Natural killer cell (primary cell): ENCODE measurements around the gene MFSD2A. TPM values are rescaled to one million over a fixed set of nuclear protein-coding genes. Genes with fewer than 3 reads are reported as not detected.

Source experiments
- ATAC-seq, 3 donors: fragments of 150-1000 bp in 2 of 3; fragments of 200-7000 bp in 1 of 3; cut with Tn5 transposase; 1 replicate in 1 of 3; 2 replicates in 2 of 3; pipeline ENCODE4 v1.10.0; 2021; ENCODE audit warnings: mild to moderate bottlenecking in 2 of 3, moderate library complexity in 2 of 3
- DNase-seq, 2 donors: peaks; one replicate each; pipeline versions ENCODE4 v3.0.0 to v3.0.0-alpha.2; 2013 to 2021; ENCODE audit warnings: mixed read lengths in 1 of 2
- H3K27ac ChIP-seq: one replicate; pipeline ENCODE4 v1.5.1; 2013; ENCODE audit warnings: mild to moderate bottlenecking, low read length
- H3K27me3 ChIP-seq: one replicate; pipeline ENCODE4 v1.6.1; 2013; ENCODE audit warnings: low read length; ENCODE audit not compliant: control insufficient read depth, insufficient read depth
- H3K36me3 ChIP-seq: one replicate; pipeline ENCODE4 v1.6.1; 2013; ENCODE audit warnings: low read length; ENCODE audit not compliant: control insufficient read depth, insufficient read depth
- H3K4me1 ChIP-seq: one replicate; pipeline ENCODE4 v1.6.1; 2013; ENCODE audit warnings: low read length; ENCODE audit not compliant: control insufficient read depth, insufficient read depth
- H3K4me3 ChIP-seq: one replicate; pipeline ENCODE4 v1.5.1; 2013; ENCODE audit warnings: low read length
- H3K9me3 ChIP-seq: one replicate; pipeline ENCODE4 v1.6.1; 2013; ENCODE audit warnings: low read length; ENCODE audit not compliant: control insufficient read depth, insufficient read depth
- H3K27ac Mint-ChIP-seq, 2 donors: one replicate each; pipeline ENCODE4 v1.8.0; 2022; ENCODE audit warnings: mild to moderate bottlenecking in 2 of 2, mixed read lengths in 2 of 2, moderate library complexity in 1 of 2
- H3K27me3 Mint-ChIP-seq, 2 donors: one replicate each; pipeline ENCODE4 v1.8.0; 2022; ENCODE audit warnings: low read depth in 2 of 2, mixed read lengths in 2 of 2
- H3K36me3 Mint-ChIP-seq: one replicate; pipeline ENCODE4 v1.8.0; 2022; ENCODE audit warnings: mixed read lengths
- H3K4me1 Mint-ChIP-seq, 2 donors: one replicate each; pipeline ENCODE4 v1.8.0; 2022; ENCODE audit warnings: mixed read lengths in 2 of 2
- H3K4me3 Mint-ChIP-seq: one replicate; pipeline ENCODE4 v1.8.0; 2022; ENCODE audit warnings: mild to moderate bottlenecking, moderate library complexity, mixed read lengths
- H3K9me3 Mint-ChIP-seq, 2 donors: one replicate each; pipeline ENCODE4 v1.8.0; 2022; ENCODE audit warnings: mixed read lengths in 2 of 2
- CTCF ChIP-seq: fragments of 200-600 bp; IDR thresholded peaks from one replicate; pipeline ENCODE4 v1.8.0; 2022; ENCODE audit warnings: antibody characterized with exemption
- WGBS: methylation state at CpG from one replicate; pipeline ENCODE4 v1.1.7; 2013; ENCODE audit warnings: missing lambda C conversion rate; ENCODE audit not compliant: insufficient coverage; 5-methylcytosine and 5-hydroxymethylcytosine counted together
- intact Hi-C: fragments of 100-400 bp; cut with micrococcal nuclease; formaldehyde crosslinking; loops from one replicate; pipeline ENCODE4 v1.14.2; 2022
- total RNA-seq, 4 donors: library from RNA; stranded (reverse); fragments of 120-200 nt in 1 of 4; gene quantifications; one replicate each; pipeline versions ENCODE4 v1.2.3 to v1.2.4, GENCODE V29; 2013 to 2022

The MFSD2A gene
- total RNA-seq, 3 donors from 2014 or later (not counting 1 experiment from before 2014, with no cell fraction given): 2.8 to 4.4 (median 3.7) TPM

GRCh38 chr1:39940253-39940652 is 14.7 kb upstream of the MFSD2A start:
- intact Hi-C loops: no loop called here
- ATAC-seq: peak in 1 of 3 donors; percentile 83
- DNase-seq: no peak
- Mint-ChIP-seq H3K27ac (no peak overlapping the region), H3K4me3 (no peak overlapping the region), H3K27me3 (peaks cover 0 to 4% of the 10 kb centered on the region in 2 donors), H3K9me3 (no peaks in the 10 kb centered on the region), H3K36me3 (no peaks in the 10 kb centered on the region), H3K4me1 (no peaks in the 10 kb centered on the region)
- Histone ChIP-seq H3K27me3 (no peaks in the 10 kb centered on the region), H3K9me3 (no peaks in the 10 kb centered on the region), H3K36me3 (no peaks in the 10 kb centered on the region), H3K4me1 (peaks cover 11% of the 10 kb centered on the region), H3K4me3 (no peak overlapping the region), H3K27ac (no peak overlapping the region)
- no peak for TF ChIP-seq CTCF
- WGBS: 38% methylated on average over 5 of the region's 5 CpGs

DNA sequence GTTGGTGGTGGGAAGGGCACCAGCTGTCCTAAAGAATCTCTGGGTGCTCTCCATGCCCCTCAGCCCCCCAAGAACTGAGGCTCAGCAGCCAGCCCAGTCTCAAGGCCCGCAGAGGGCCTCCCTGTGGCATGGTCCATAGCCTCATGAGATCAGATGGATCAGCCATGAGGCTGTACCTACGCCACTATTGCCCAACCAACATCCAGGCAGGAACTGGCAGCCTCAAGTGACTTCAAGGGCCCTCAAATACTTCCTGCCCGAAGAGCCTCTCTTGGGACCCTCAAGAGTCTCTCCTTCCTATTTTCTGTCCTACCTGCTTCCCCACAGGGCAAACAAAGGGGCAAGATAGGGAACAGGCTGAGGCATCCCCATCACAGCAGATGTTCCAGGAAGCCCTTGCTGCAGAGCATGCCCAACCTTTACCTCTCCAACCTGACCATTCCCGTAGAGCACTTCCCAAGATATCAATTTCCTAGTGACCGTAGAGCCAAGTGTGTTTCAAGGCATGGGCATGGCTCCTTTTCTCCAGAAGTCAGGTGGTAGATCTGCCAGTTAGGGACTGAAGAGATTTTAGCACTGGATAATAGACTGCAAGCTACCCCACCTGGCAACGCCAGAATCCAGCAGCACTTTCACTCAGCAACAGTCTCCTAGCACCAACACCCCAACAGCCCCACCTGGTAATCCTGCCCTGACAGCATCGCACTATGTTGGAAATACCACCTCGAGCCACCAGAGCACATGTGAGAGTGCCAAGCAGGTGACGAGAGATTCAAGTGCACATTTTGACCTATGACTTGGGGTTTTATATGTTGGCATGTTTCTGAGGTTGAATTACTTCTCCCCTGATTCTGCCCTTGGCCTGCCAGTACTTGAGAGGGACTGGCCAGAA is 13.7 kb upstream of the MFSD2A start:
- intact Hi-C loops: no loop called here
- H3K27me3 Mint-ChIP-seq: peaks cover 0 to 4% of the 10 kb centered on the region in 2 donors
- TF ChIP-seq CTCF: no peak
- H3K9me3 ChIP-seq: no peaks in the 10 kb centered on the region
- H3K36me3 ChIP-seq: no peaks in the 10 kb centered on the region
- 91% methylated on average over 9 of the region's 9 CpGs for WGBS
- H3K27ac Mint-ChIP-seq: no peak overlapping the region
- H3K36me3 Mint-ChIP-seq: no peaks in the 10 kb centered on the region
- no peak overlapping the region for H3K4me3 ChIP-seq
- no peaks in the 10 kb centered on the region for H3K27me3 ChIP-seq
- H3K4me1 ChIP-seq: peaks cover 10% of the 10 kb centered on the region
- DNase-seq: no peak
- H3K4me1 Mint-ChIP-seq: no peaks in the 10 kb centered on the region
- H3K9me3 Mint-ChIP-seq: no peaks in the 10 kb centered on the region
- no peak overlapping the region for H3K27ac ChIP-seq
- ATAC-seq: no peak
- no peak overlapping the region for H3K4me3 Mint-ChIP-seq

DNA sequence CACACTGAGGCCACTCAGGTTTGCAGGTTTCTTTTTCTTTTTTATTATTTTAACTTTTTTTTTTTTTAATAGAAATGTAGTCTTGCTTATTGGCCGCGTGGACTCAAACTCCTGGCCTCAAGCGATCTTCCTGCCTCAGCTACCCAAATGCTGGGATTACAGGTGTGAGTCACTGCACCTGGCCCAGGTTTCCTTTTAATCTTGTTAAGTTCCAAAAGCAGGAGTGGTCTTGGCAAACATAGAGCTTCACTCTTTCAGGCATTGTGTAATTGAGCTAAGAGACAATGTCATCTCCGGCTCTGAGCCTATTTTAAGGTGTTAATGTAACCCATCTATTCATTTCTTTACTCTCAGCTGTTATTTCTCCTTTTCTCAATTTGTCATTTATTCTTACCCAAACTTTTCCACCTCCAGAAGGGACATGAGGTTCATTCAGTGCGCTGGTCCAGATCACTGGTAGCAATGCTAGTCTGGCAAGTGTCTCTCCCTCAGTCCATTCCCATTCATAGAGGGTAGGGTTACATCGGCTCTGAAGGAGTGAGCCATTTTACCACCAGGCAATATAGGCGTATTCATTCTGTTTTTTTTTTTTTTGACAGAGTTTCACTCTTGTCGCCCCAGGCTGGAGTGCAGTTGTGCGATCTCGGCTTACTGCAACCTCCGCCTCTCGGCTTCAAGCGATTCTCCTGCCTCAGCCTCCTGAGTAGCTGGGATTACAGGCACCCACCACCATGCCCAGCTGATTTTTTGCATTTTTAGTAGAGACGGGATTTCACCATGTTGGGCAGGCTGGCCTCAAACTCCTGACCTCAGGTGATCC is 11.3 kb upstream of the MFSD2A start:
- Mint-ChIP-seq H3K27me3 (peaks cover 0 to 4% of the 10 kb centered on the region in 2 donors), H3K36me3 (no peaks in the 10 kb centered on the region), H3K27ac (no peak overlapping the region), H3K4me3 (no peak overlapping the region), H3K4me1 (no peaks in the 10 kb centered on the region), H3K9me3 (no peaks in the 10 kb centered on the region)
- intact Hi-C loops: no loop called here
- no peaks in the 10 kb centered on the region for H3K9me3 ChIP-seq
- H3K36me3 ChIP-seq: no peaks in the 10 kb centered on the region
- no peak for DNase-seq
- no peak for ATAC-seq
- no peaks in the 10 kb centered on the region for H3K27me3 ChIP-seq
- no peak overlapping the region for H3K4me3 ChIP-seq
- no peak overlapping the region for H3K27ac ChIP-seq
- no peak for TF ChIP-seq CTCF
- WGBS: 98% methylated on average over 14 of the region's 14 CpGs
- H3K4me1 ChIP-seq: peaks cover 3% of the 10 kb centered on the region
